ENCODE results near the gene YJU2. TPM values are rescaled to one million over a fixed set of nuclear protein-coding genes. Genes with fewer than 3 reads are reported as not detected.

Gene YJU2
- 24.3 to 26.5 TPM (median 25.2 TPM) in 3 replicates for total RNA-seq (2021)
- Bru-seq, nascent RNA: percentile 48 among the genes with signal in this experiment
- long read RNA-seq, experiment 1, transcript YJU2-201 (8 exons, 1,434 nt): major isoform, 54 of 70 reads
- long read RNA-seq, experiment 1, partial matches to known transcripts: 6 of 70 reads
- long read RNA-seq, experiment 1, other reads (novel, unspliced or antisense): 10 of 70 reads
- long read RNA-seq, experiment 2, transcript YJU2-201 (8 exons, 1,434 nt): major isoform, 23 of 37 reads
- long read RNA-seq, experiment 2, partial matches to known transcripts: 11 of 37 reads
- long read RNA-seq, experiment 2, other reads (novel, unspliced or antisense): 3 of 37 reads
- long read RNA-seq, experiment 3, transcript YJU2-201 (8 exons, 1,434 nt): major isoform, 64 of 76 reads
- long read RNA-seq, experiment 3, partial matches to known transcripts: 7 of 76 reads
- long read RNA-seq, experiment 3, other reads (novel, unspliced or antisense): 5 of 76 reads

DNA sequence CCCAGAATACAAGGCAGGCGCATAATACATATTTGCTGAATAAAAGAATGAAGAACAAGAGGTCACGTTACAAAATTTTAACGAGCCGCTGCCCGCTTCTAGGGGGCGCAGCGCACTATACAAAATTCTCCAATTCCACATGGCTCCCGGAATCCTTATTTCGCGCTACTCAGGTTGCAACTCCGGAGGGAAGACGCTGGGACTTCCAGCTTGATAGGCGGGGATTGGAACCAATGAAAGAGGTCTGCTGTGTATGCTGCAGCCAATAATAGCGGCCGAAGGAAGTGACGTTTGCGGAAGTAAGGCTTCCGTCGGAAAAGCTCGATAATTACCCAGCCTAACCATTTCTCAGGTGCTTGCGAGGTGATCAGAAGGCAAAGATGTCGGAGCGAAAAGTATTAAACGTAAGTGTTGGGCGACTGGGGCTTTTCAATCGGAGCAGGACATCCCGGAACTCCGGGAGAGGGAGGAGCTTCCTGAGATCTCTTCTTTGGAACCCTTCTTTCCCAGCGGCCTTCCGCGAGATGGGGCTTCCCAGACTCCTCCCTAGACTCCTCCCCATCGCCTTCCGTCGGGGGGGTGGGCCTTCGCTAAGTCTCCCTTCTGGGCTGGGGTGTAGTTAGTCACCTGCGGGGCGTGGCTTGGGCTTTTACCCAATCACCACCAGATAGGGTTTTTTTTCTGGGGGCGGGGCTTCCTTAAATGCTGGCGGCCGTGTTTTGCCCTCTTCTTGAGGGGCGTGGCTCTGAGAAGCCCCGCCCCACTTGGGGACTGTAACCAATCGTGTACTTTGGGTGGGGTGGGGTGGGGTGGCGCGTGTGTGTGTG is at the start of gene YJU2:
TSS of gene YJU2 (plus strand) at position 314 of the 827 bp plus-strand sequence. CDS start at position 381, 67 bp downstream.
- TF ChIP-seq CBFB (CRISPR knock-in tag; IDR thresholded peaks at IDR 0.05; ENCODE audit: low read depth): no peak
- TF ChIP-seq, protein P1, sequence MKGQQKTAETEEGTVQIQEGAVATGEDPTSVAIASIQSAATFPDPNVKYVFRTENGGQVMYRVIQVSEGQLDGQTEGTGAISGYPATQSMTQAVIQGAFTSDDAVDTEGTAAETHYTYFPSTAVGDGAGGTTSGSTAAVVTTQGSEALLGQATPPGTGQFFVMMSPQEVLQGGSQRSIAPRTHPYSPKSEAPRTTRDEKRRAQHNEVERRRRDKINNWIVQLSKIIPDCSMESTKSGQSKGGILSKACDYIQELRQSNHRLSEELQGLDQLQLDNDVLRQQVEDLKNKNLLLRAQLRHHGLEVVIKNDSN (CRISPR knock-in tag; IDR thresholded peaks at IDR 0.05): peak; percentile 56; the same call in 1 of the 2 replicates
- TF ChIP-seq, protein P2, sequence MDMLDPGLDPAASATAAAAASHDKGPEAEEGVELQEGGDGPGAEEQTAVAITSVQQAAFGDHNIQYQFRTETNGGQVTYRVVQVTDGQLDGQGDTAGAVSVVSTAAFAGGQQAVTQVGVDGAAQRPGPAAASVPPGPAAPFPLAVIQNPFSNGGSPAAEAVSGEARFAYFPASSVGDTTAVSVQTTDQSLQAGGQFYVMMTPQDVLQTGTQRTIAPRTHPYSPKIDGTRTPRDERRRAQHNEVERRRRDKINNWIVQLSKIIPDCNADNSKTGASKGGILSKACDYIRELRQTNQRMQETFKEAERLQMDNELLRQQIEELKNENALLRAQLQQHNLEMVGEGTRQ (CRISPR knock-in tag; IDR thresholded peaks at IDR 0.05): no peak
- peak; percentile 77 for TF ChIP-seq GABPB1 (CRISPR knock-in tag; IDR thresholded peaks at IDR 0.05)
- TF ChIP-seq, protein P3, sequence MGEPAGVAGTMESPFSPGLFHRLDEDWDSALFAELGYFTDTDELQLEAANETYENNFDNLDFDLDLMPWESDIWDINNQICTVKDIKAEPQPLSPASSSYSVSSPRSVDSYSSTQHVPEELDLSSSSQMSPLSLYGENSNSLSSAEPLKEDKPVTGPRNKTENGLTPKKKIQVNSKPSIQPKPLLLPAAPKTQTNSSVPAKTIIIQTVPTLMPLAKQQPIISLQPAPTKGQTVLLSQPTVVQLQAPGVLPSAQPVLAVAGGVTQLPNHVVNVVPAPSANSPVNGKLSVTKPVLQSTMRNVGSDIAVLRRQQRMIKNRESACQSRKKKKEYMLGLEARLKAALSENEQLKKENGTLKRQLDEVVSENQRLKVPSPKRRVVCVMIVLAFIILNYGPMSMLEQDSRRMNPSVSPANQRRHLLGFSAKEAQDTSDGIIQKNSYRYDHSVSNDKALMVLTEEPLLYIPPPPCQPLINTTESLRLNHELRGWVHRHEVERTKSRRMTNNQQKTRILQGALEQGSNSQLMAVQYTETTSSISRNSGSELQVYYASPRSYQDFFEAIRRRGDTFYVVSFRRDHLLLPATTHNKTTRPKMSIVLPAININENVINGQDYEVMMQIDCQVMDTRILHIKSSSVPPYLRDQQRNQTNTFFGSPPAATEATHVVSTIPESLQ (CRISPR knock-in tag; IDR thresholded peaks at IDR 0.05): no peak
- TF ChIP-seq NFYB (CRISPR knock-in tag; conservative IDR thresholded peaks at IDR 0.05; ENCODE audit: low read depth): peak; percentile 100
- peak; percentile 97 for TF ChIP-seq CREM (CRISPR knock-in tag; IDR thresholded peaks at IDR 0.05)
- TF ChIP-seq, protein P4, sequence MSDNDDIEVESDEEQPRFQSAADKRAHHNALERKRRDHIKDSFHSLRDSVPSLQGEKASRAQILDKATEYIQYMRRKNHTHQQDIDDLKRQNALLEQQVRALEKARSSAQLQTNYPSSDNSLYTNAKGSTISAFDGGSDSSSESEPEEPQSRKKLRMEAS (CRISPR knock-in tag; IDR thresholded peaks at IDR 0.05): peak; percentile 80
- TF ChIP-seq HMGA2 (CRISPR knock-in tag; IDR thresholded peaks at IDR 0.05): 0 out of 2 replicates have a peak, but pooled peaks have one; percentile 15
- TF ChIP-seq ZNF263 (CRISPR knock-in tag; IDR thresholded peaks at IDR 0.05; ENCODE audit: low read depth): peak; percentile 67; the same call in 1 of the 2 replicates
- peak; percentile 82 for TF ChIP-seq CREB1 (CRISPR knock-in tag; IDR thresholded peaks at IDR 0.05)
- 0 out of 2 replicates have a peak, but pooled peaks have one; percentile 24 for TF ChIP-seq TEAD1 (CRISPR knock-in tag; IDR thresholded peaks at IDR 0.05)
- ChIA-PET CTCF (interaction anchor here (0.6 to 1.3 kb wide), 21 partner anchors 9 to 430 kb away, joined by 3 to 23 read pairs (median 3); partner anchors contain the start of genes CHAF1A, EBI3, FSD1 and MPND), POLR2A (interaction anchor here (0.5 to 1.1 kb wide), 2 partner anchors 96 to 161 kb away, joined by 4 to 10 read pairs; partner anchors contain the start of gene MPND)
- DNase-seq (ENCODE audit: low spot score) (peak; percentile 99), ATAC-seq (peak; percentile 98)
- peak within 1 kb of the TSS; percentile 100 for H3K27ac Mint-ChIP-seq
- peaks cover 11% of the 10 kb centered on the region for H3K27me3 Mint-ChIP-seq (ENCODE audit: low read depth)
- 0 out of 2 replicates have a peak, but pooled peaks cover 3% of the 10 kb centered on the region for H3K4me1 Mint-ChIP-seq
- peaks cover 30% of the 10 kb centered on the region for H3K36me3 Mint-ChIP-seq
- H3K9me3 Mint-ChIP-seq: peaks cover 6% of the 10 kb centered on the region
- H3K4me3 Mint-ChIP-seq: peak within 1 kb of the TSS; percentile 94

DNA sequence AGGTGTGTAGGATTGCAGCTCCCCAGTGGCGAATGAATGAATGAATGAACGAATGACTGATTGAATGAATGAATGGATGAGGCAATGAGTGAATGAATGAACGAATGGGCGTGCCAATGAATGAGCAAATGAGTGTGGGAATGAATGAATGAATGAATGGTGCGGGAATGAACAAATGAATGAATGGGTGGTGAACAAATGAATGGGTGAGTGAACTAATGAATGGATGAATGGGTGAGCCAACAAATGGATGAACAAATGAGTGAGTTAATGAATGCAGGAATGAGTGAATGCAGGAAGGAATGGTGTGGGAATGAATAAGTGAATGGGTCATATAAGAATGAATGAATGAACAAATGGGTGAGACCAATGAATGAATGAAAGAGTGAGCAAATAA is 49.7 kb upstream of the YJU2 start:
- ChIA-PET POLR2A (no interaction called here), CTCF (no interaction called here)
- Mint-ChIP-seq H3K4me1 (peaks cover 23% of the 10 kb centered on the region), H3K9me3 (peaks cover 18% of the 10 kb centered on the region), H3K36me3 (peaks cover 5% of the 10 kb centered on the region; the same call in 1 of the 2 replicates), H3K27ac (no peak overlapping the region), H3K4me3 (peak overlapping the region; percentile 70), H3K27me3 (ENCODE audit: low read depth) (peaks cover 53% of the 10 kb centered on the region)
- no peak for TF ChIP-seq ZBTB21 (CRISPR knock-in tag; IDR thresholded peaks at IDR 0.05; ENCODE audit: borderline replicate concordance)
- TF ChIP-seq ZNF671 (CRISPR knock-in tag; IDR thresholded peaks at IDR 0.05): no peak
- no peak for TF ChIP-seq NFATC4 (CRISPR knock-in tag; IDR thresholded peaks at IDR 0.05)
- DNase-seq (ENCODE audit: low spot score) (no peak), ATAC-seq (no peak)

All from WTC11 (cell line).